IMR-90 (cell line): Measurements from ENCODE around the gene CNKSR2. TPM values are rescaled to one million over a fixed set of nuclear protein-coding genes. Genes with fewer than 3 reads are reported as not detected.

ENCODE experiments used
- ATAC-seq: fragments of 200-7000 bp; cut with Tn5 transposase; 2 replicates; pipeline ENCODE4 v1.9.1; 2020; ENCODE audit warnings: low read depth, mild to moderate bottlenecking, moderate library complexity
- BruUV-seq: library from RNA; stranded (reverse); fragments of 400-500 nt; replicated peaks from 2 replicates; lab custom pipeline; 2021; lab: Mats Ljungman, UMichigan
- CTCF ChIA-PET: fragments of 300-600 bp; formaldehyde crosslinking; extraction: SDS; loops from one replicate; lab custom pipeline; 2021; ENCODE audit warnings: antibody characterized with exemption; lab: Yijun Ruan, JAX
- POLR2A ChIA-PET: fragments of 300-600 bp; sonication (Branson Sonifier 250); formaldehyde crosslinking; loops from one replicate; lab custom pipeline; 2022; ENCODE audit warnings: antibody characterized with exemption; ENCODE audit not compliant: unreplicated experiment; lab: Charles Lee
- DNase-seq: peaks from one replicate; pipeline ENCODE4 v3.0.0; 2013
- H2AFZ ChIP-seq: replicated peaks from 2 replicates; pipeline ENCODE3; 2013; ENCODE audit warnings: low read length, mild to moderate bottlenecking; ENCODE audit not compliant: poor library complexity
- H2AK5ac ChIP-seq: 2 replicates; pipeline ENCODE4 v1.6.1; 2013; ENCODE audit warnings: low read depth, low read length, inconsistent platforms
- H2AK9ac ChIP-seq: replicated peaks from 2 replicates; pipeline ENCODE3; 2013; ENCODE audit warnings: mild to moderate bottlenecking, low read depth, low read length, moderate library complexity; ENCODE audit not compliant: poor library complexity
- H2BK120ac ChIP-seq: 2 replicates; pipeline ENCODE4 v1.6.1; 2013; ENCODE audit warnings: low read depth, low read length, inconsistent platforms
- H2BK15ac ChIP-seq: 3 replicates; pipeline ENCODE4 v1.6.1; 2013; ENCODE audit warnings: low read depth, low read length, inconsistent platforms
- H2BK20ac ChIP-seq: 2 replicates; pipeline ENCODE4 v1.6.1; 2013; ENCODE audit warnings: low read depth, mild to moderate bottlenecking, inconsistent platforms, low read length, moderate library complexity
- H2BK5ac ChIP-seq: 2 replicates; pipeline ENCODE4 v1.6.1; 2013; ENCODE audit warnings: mild to moderate bottlenecking, low read depth, low read length, inconsistent platforms; ENCODE audit not compliant: poor library complexity, severe bottlenecking
- H3K14ac ChIP-seq: replicated peaks from 2 replicates; pipeline ENCODE4 v1.6.1; 2013; ENCODE audit warnings: low read depth, low read length, inconsistent platforms
- H3K18ac ChIP-seq: 2 replicates; pipeline ENCODE4 v1.6.1; 2013; ENCODE audit warnings: low read depth, low read length, control low read depth
- H3K23ac ChIP-seq: 2 replicates; pipeline ENCODE4 v1.6.1; 2013; ENCODE audit warnings: low read depth, low read length, inconsistent platforms
- H3K27ac ChIP-seq: 2 replicates; pipeline ENCODE4 v1.5.1; 2013; ENCODE audit warnings: mild to moderate bottlenecking, control low read depth, low read length; ENCODE audit not compliant: insufficient read depth
- H3K27me3 ChIP-seq: 2 replicates; pipeline ENCODE4 v1.6.1; 2013; ENCODE audit warnings: low read length; ENCODE audit not compliant: control insufficient read depth, insufficient read depth
- H3K36me3 ChIP-seq: 2 replicates; pipeline ENCODE4 v1.6.1; 2013; ENCODE audit warnings: low read length, mixed read lengths; ENCODE audit not compliant: control insufficient read depth, insufficient read depth
- H3K4ac ChIP-seq: 2 replicates; pipeline ENCODE4 v1.6.1; 2013; ENCODE audit warnings: low read depth, low read length, inconsistent platforms
- H3K4me1 ChIP-seq: 2 replicates; pipeline ENCODE4 v1.6.1; 2013; ENCODE audit warnings: low read length, mixed read lengths; ENCODE audit not compliant: control insufficient read depth, insufficient read depth
- H3K4me2 ChIP-seq: 2 replicates; pipeline ENCODE4 v1.6.1; 2013; ENCODE audit warnings: low read depth, mild to moderate bottlenecking, control low read depth, low read length, moderate library complexity
- H3K4me3 ChIP-seq: 2 replicates; pipeline ENCODE4 v1.5.1; 2013; ENCODE audit warnings: low read depth, mild to moderate bottlenecking, control low read depth, low read length, moderate library complexity; ENCODE audit not compliant: insufficient read depth
- H3K56ac ChIP-seq: 2 replicates; pipeline ENCODE4 v1.6.1; 2013; ENCODE audit warnings: low read length, inconsistent platforms; ENCODE audit not compliant: insufficient read depth; ENCODE audit errors: extremely low read depth
- H3K79me1 ChIP-seq, 2 experiments: 2 replicates each; pipeline ENCODE4 v1.6.1; 2013; ENCODE audit warnings: low read length in 2 of 2, inconsistent platforms in 1 of 2, low read depth in 1 of 2
- H3K9ac ChIP-seq: 2 replicates; pipeline ENCODE4 v1.6.1; 2013; ENCODE audit warnings: low read depth, low read length, control low read depth
- H3K9me1 ChIP-seq: 2 replicates; pipeline ENCODE4 v1.6.1; 2013; ENCODE audit warnings: low read length, inconsistent platforms; ENCODE audit not compliant: insufficient read depth
- H3K9me3 ChIP-seq: 2 replicates; pipeline ENCODE4 v1.6.1; 2013; ENCODE audit warnings: low read length; ENCODE audit not compliant: control insufficient read depth, insufficient read depth
- H4K20me1 ChIP-seq: 2 replicates; pipeline ENCODE4 v1.6.1; 2013; ENCODE audit warnings: low read length, inconsistent platforms; ENCODE audit not compliant: insufficient read depth
- H4K5ac ChIP-seq: 2 replicates; pipeline ENCODE4 v1.6.1; 2013; ENCODE audit warnings: mild to moderate bottlenecking, low read depth, low read length, control low read depth
- H4K8ac ChIP-seq, 2 experiments: 2 replicates each; pipeline ENCODE4 v1.6.1; 2013; ENCODE audit warnings: low read depth in 2 of 2, low read length in 2 of 2, control low read depth in 1 of 2, inconsistent platforms in 1 of 2
- H4K91ac ChIP-seq: 2 replicates; pipeline ENCODE4 v1.6.1; 2013; ENCODE audit warnings: low read depth, low read length, inconsistent platforms; ENCODE audit not compliant: insufficient read depth
- CEBPB ChIP-seq: IDR thresholded peaks from 2 replicates; pipeline ENCODE4 v1.6.1; 2012; ENCODE audit warnings: low read depth, low read length, improper control_type of control experiment
- MXI1 ChIP-seq: IDR thresholded peaks from 2 replicates; pipeline ENCODE4 v1.6.1; 2012; ENCODE audit warnings: low read depth, mild to moderate bottlenecking, low read length, moderate library complexity, borderline replicate concordance
- WGBS, 2 experiments: methylation state at CpG; one replicate each; pipeline versions ENCODE4 v1.1.5 to v1.1.7; 2013; ENCODE audit warnings: missing lambda C conversion rate in 2 of 2; ENCODE audit not compliant: insufficient read length in 1 of 2; ENCODE audit errors: extremely low coverage in 2 of 2; 5-methylcytosine and 5-hydroxymethylcytosine counted together
- dilution Hi-C: fragments of 300-500 bp; cut with HindIII; formaldehyde crosslinking; loops from one replicate; pipeline ENCODE4 v1.14.3; 2018; ENCODE audit warnings: low sequenced_read_pairs; ENCODE audit not compliant: unreplicated experiment
- in situ Hi-C: fragments of 300-500 bp; cut with MboI; formaldehyde crosslinking; loops from 3 replicates; pipeline ENCODE4 v1.14.3; 2019; ENCODE audit warnings: low sequenced_read_pairs, inconsistent platforms, mixed read lengths
- intact Hi-C: fragments of 100-400 bp; cut with micrococcal nuclease; formaldehyde crosslinking; loops from 2 replicates; pipeline ENCODE4 v1.10.0; 2022
- polyA plus RNA-seq, 3 experiments: library from polyadenylated mRNA; depleted of rRNA; stranded (reverse); fragments of >200 nt; gene quantifications; 2 replicates each; pipeline ENCODE4 v1.2.3, GENCODE V29; 2012; ENCODE audit warnings: low replicate concordance in 1 of 3
- total RNA-seq: library from RNA; depleted of rRNA; stranded (reverse); fragments of >200 nt; gene quantifications from 2 replicates; pipeline ENCODE4 v1.2.3, GENCODE V29; 2012

Gene CNKSR2
- total and polyA plus RNA-seq, 2 of the 4 experiments (the other 2 are of a cell fraction), result 0.14 to 0.90 TPM

- H2AK5ac ChIP-seq, result no peak overlapping the region
- H3K9ac ChIP-seq, result no peak overlapping the region
- H2AFZ ChIP-seq, result no peak overlapping the region
- DNase-seq (peak; percentile 52), ATAC-seq (peak; percentile 78)
- intact Hi-C loops (no loop called here), in situ Hi-C loops (no loop called here), dilution Hi-C loops (no loop called here)
- ChIA-PET CTCF (no interaction called here), POLR2A (no interaction called here)
- no peaks in the 10 kb centered on the region for H3K27me3 ChIP-seq
- TF ChIP-seq CEBPB, result peak; percentile 65; the same call in 1 of the 2 replicates
- no peak for TF ChIP-seq MXI1
- no peaks in the 10 kb centered on the region for H3K79me1 ChIP-seq
- H3K18ac ChIP-seq, result no peak overlapping the region
- H4K5ac ChIP-seq, result no peak overlapping the region
- no peak overlapping the region for H4K91ac ChIP-seq
- no peak overlapping the region for H3K23ac ChIP-seq
- no TSS peak for BruUV-seq
- no peak overlapping the region for H3K4ac ChIP-seq
- H2BK20ac ChIP-seq, result no peak overlapping the region
- H3K14ac ChIP-seq, result no peak overlapping the region
- H4K8ac ChIP-seq, result no peak overlapping the region
- no peak overlapping the region for H2BK120ac ChIP-seq
- WGBS, 2 experiments, result no CpG with 5 or more reads among the region's 1 CpG
- no peaks in the 10 kb centered on the region for H3K9me3 ChIP-seq
- H3K27ac ChIP-seq, result no peak overlapping the region
- no peaks in the 10 kb centered on the region for H3K36me3 ChIP-seq
- H2BK15ac ChIP-seq, result no peak overlapping the region
- H2BK5ac ChIP-seq, result no peak overlapping the region
- H3K56ac ChIP-seq, result no peak overlapping the region
- H3K4me2 ChIP-seq, result no peak overlapping the region
- no peak overlapping the region for H2AK9ac ChIP-seq
- H4K20me1 ChIP-seq, result no peaks in the 10 kb centered on the region
- H3K4me1 ChIP-seq, result no peaks in the 10 kb centered on the region
- no peak overlapping the region for H3K4me3 ChIP-seq
- no peaks in the 10 kb centered on the region for H3K9me1 ChIP-seq
Observed at GRCh38 chrX:21524008-21524407, 149.8 kb downstream of the CNKSR2 start.
